ENCODE results near the gene C1QTNF1.

GRCh38 chr17:79075446-79075750, 51.4 kb downstream of the C1QTNF1 start:
- TF ChIP-seq, protein P1, sequence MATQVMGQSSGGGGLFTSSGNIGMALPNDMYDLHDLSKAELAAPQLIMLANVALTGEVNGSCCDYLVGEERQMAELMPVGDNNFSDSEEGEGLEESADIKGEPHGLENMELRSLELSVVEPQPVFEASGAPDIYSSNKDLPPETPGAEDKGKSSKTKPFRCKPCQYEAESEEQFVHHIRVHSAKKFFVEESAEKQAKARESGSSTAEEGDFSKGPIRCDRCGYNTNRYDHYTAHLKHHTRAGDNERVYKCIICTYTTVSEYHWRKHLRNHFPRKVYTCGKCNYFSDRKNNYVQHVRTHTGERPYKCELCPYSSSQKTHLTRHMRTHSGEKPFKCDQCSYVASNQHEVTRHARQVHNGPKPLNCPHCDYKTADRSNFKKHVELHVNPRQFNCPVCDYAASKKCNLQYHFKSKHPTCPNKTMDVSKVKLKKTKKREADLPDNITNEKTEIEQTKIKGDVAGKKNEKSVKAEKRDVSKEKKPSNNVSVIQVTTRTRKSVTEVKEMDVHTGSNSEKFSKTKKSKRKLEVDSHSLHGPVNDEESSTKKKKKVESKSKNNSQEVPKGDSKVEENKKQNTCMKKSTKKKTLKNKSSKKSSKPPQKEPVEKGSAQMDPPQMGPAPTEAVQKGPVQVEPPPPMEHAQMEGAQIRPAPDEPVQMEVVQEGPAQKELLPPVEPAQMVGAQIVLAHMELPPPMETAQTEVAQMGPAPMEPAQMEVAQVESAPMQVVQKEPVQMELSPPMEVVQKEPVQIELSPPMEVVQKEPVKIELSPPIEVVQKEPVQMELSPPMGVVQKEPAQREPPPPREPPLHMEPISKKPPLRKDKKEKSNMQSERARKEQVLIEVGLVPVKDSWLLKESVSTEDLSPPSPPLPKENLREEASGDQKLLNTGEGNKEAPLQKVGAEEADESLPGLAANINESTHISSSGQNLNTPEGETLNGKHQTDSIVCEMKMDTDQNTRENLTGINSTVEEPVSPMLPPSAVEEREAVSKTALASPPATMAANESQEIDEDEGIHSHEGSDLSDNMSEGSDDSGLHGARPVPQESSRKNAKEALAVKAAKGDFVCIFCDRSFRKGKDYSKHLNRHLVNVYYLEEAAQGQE (IDR thresholded peaks at IDR 0.05; ENCODE audit: low read depth) = no peak
- TF ChIP-seq RAD21 (IDR thresholded peaks at IDR 0.05; ENCODE audit: low read depth) (no peak), TCF12 (IDR thresholded peaks at IDR 0.05; ENCODE audit: low read depth) (no peak), EP300 (IDR thresholded peaks at IDR 0.05; ENCODE audit: borderline replicate concordance) (no peak)

All from Ishikawa (cell line).